Measurements from ENCODE around the gene PLOD3. TPM values are rescaled to one million over a fixed set of nuclear protein-coding genes. Genes with fewer than 3 reads are reported as not detected.

PLOD3 gene
- total and polyA plus RNA-seq, 2 donors (not counting 1 experiment from before 2014, with no cell fraction given): 40.1 to 47.5 TPM

- Histone ChIP-seq H3K27me3 (replicated peaks in 1 of 4; ENCODE audit: control extremely low read depth in 1 of 4, control insufficient read depth in 3 of 4, insufficient read depth in 4 of 4, low read length in 3 of 4) (peaks cover 0 to 79% (median 55%) of the 10 kb centered on the region in 4 experiments), H3K9ac (ENCODE audit: low read length) (peak within 1 kb of the TSS; percentile 41), H3K36me3 (replicated peaks in 1 of 2; ENCODE audit: control extremely low read depth in 1 of 2, control insufficient read depth in 1 of 2, extremely low read depth in 1 of 2, insufficient read depth in 2 of 2, low read length in 1 of 2) (no peaks in the 10 kb centered on the region), H3K79me2 (ENCODE audit: control insufficient read depth, insufficient read depth, low read length) (no peaks in the 10 kb centered on the region), H3K27ac (ENCODE audit: low read length in 2 of 2) (no peak within 1 kb of the TSS), H3K4me3 (ENCODE audit: control extremely low read depth in 1 of 5, extremely low read depth in 1 of 5, insufficient read depth in 1 of 5, low read depth in 2 of 5, low read length in 4 of 5) (peak within 1 kb of the TSS in 3 of 5 experiments; percentile 0 to 58 (median 17)), H3K4me1 (ENCODE audit: control insufficient read depth in 2 of 2, insufficient read depth in 2 of 2, low read length in 2 of 2) (peaks cover 56 to 67% of the 10 kb centered on the region in 2 donors), H3K4me2 (replicated peaks; ENCODE audit: low read depth, low read length, poor library complexity, severe bottlenecking) (peak within 1 kb of the TSS; percentile 99), H4K20me1 (ENCODE audit: control insufficient read depth, insufficient read depth, low read length, poor library complexity, severe bottlenecking) (peaks cover 26% of the 10 kb centered on the region), H2AFZ (ENCODE audit: insufficient read depth, low read depth, low read length, poor library complexity, severe bottlenecking) (no peak within 1 kb of the TSS), H3K9me3 (ENCODE audit: control extremely low read depth in 1 of 3, control insufficient read depth in 2 of 3, insufficient read depth in 1 of 3, low read length in 2 of 3) (peaks cover 0 to 38% (median 3%) of the 10 kb centered on the region in 3 donors)
- no peaks in the 10 kb centered on the region for H3K9me3 Mint-ChIP-seq (ENCODE audit: insufficient read depth)
- H3K27me3 Mint-ChIP-seq: peaks cover 51% of the 10 kb centered on the region
- DNase-seq (peak; percentile 95), ATAC-seq (ENCODE audit: low read depth) (peak; percentile 83)
- peaks cover 42% of the 10 kb centered on the region for H3K4me1 Mint-ChIP-seq
- peak within 1 kb of the TSS; percentile 81 for H3K27ac Mint-ChIP-seq
- ChIA-PET POLR2A (interaction anchor here (0.6 to 1.1 kb wide), 4 partner anchors 10 to 80 kb away, joined by 3 to 5 read pairs (median 3); partner anchors contain the start of genes FIS1, TRIM56 and ZNHIT1), CTCF (interaction anchor here (0.8 to 1.8 kb wide), 4 partner anchors 8 to 271 kb away, joined by 3 to 11 read pairs (median 3); no protein-coding TSS in a partner anchor)
- H3K4me3 Mint-ChIP-seq: peak within 1 kb of the TSS; percentile 82
- intact Hi-C loops (cut with micrococcal nuclease): loop anchor here (1.0 kb wide), 2 partner anchors 11 to 79 kb away; partner anchors contain the start of gene AP1S1
- TF ChIP-seq EZH2 (IDR thresholded peaks at IDR 0.05; ENCODE audit: borderline replicate concordance, insufficient read depth, low read depth, low read length, poor library complexity, severe bottlenecking): no peak
- no peak for TF ChIP-seq CTCF (IDR thresholded peaks at IDR 0.05)
- 3% methylated on average over 67 of the region's 74 CpGs for WGBS (ENCODE audit: insufficient coverage)
These were observed 52.1 kb downstream of the PLOD3 start, which contains the start of gene VGF for GRCh38 chr7:101165075-101165957. VGF (minus strand) TSS chr7:101165569; CDS start chr7:101164843, 726 bp downstream.

Measured in B cell (primary cell).